Stimulated activated naive B cell treated with anti-CD40 and anti-IgM and Interleukin-4, amounts not matched to agents 10 μg/mL and 1 μg/mL and 100 μg/mL, for 72 hours (primary cell): ENCODE data around the gene SEBOX.

Experiments used
- ATAC-seq, 2 donors: fragments of 150-1000 bp; cut with Tn5 transposase; replicated peaks; 2 replicates each; pipeline ENCODE4 v1.10.0; 2021; ENCODE audit warnings: moderate library complexity in 1 of 2
- DNase-seq: peaks from one replicate; pipeline ENCODE4 v3.0.0; 2021
- H3K27ac Mint-ChIP-seq: one replicate; pipeline ENCODE4 v1.8.0; 2022; ENCODE audit warnings: mild to moderate bottlenecking, mixed read lengths
- H3K27me3 Mint-ChIP-seq, 2 donors: one replicate each; pipeline ENCODE4 v1.8.0; 2022; ENCODE audit warnings: mixed read lengths in 2 of 2
- H3K36me3 Mint-ChIP-seq, 2 donors: one replicate each; pipeline ENCODE4 v1.8.0; 2022; ENCODE audit warnings: mixed read lengths in 2 of 2, mild to moderate bottlenecking in 1 of 2
- H3K4me1 Mint-ChIP-seq, 2 donors: one replicate each; pipeline ENCODE4 v1.8.0; 2022; ENCODE audit warnings: mixed read lengths in 2 of 2, mild to moderate bottlenecking in 1 of 2
- H3K4me3 Mint-ChIP-seq, 2 donors: one replicate each; pipeline ENCODE4 v1.8.0; 2022; ENCODE audit warnings: mild to moderate bottlenecking in 2 of 2, mixed read lengths in 2 of 2, moderate library complexity in 1 of 2
- H3K9me3 Mint-ChIP-seq, 2 donors: one replicate each; pipeline ENCODE4 v1.8.0; 2022; ENCODE audit warnings: mixed read lengths in 2 of 2, mild to moderate bottlenecking in 1 of 2

SEBOX gene, protein sequence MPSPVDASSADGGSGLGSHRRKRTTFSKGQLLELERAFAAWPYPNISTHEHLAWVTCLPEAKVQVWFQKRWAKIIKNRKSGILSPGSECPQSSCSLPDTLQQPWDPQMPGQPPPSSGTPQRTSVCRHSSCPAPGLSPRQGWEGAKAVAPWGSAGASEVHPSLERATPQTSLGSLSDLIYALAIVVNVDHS

DNA sequence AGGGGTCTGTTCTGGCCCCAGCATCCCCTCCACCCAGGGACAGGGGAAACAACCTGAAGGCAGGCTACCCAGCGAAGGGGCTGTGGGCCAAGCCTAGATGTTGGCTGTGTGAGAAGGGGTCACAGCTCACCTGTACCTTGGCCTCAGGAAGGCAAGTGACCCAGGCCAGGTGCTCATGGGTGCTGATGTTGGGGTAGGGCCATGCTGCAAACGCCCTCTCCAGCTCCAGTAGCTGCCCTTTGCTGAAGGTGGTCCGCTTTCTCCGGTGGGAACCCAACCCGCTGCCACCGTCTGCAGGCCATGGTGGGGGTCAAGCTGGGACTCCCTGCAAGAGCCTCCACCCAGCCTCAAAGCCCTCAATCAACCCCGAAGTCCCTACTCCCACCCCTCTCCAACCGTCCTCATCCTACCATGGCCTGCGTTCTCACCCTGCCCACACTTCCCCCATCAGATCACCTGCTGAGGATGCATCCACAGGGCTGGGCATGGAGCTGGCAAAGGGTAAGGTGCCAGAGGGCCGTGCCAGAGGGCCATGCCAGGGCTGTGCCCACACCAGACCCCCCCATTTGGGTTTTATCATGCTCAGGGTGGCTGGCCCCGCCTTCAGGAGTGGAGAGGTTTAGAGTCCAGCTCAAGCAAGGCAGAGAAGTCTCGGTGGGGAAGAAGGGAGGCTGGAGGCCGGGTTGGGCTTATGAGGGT, at the start of gene SEBOX:
Gene SEBOX (minus strand): TSS at position 535 of the 699 bp plus-strand sequence. CDS start 48 bp downstream, at position 487.
- no peaks in the 10 kb centered on the region for H3K9me3 Mint-ChIP-seq
- H3K36me3 Mint-ChIP-seq: peaks cover 25 to 27% of the 10 kb centered on the region in 2 donors
- H3K27ac Mint-ChIP-seq: peak within 1 kb of the TSS; percentile 47
- no peaks in the 10 kb centered on the region for H3K4me1 Mint-ChIP-seq
- DNase-seq (no peak), ATAC-seq (no peak)
- H3K27me3 Mint-ChIP-seq: no peaks in the 10 kb centered on the region
- H3K4me3 Mint-ChIP-seq: no peak within 1 kb of the TSS

DNA sequence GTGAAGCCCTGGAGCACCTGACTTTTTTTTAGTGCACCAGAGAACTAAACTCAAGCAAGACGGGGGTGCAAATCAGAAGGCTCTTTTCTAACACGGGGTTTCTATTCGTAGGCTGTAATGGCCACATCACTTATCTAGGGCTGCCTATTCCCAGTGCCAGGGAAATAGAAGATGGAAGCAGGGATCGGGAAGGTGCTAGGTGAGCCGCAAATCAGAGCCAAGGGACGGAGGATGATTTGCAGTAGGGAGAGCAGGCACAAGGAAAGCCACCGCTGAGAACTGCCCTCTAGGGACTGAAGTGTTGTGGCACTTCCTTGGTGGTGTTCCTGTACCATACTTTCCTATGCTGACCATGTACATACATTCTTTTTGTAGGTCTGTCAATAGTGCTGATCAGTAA, 48.8 kb upstream of the SEBOX start:
- H3K4me3 Mint-ChIP-seq: no peak overlapping the region
- no peak for ATAC-seq

DNA sequence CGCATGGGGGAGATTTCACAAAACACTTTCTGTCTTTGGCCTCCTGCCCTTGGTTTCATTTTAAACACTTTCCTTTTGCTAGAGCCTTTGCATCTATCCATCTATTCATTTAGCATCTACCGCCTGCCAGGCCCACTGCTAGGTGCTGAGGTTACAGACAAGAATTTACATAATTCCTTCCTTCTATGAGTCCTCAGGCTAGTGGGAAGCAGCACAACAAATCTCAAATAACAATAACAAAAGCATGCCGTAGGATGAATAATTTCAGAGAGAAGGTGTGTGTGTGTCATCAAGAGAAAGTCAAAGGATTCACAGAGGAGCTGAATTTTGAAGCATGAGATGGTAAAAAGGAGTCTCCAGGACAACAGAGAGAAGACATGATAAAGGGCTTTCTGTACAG, 47.1 kb upstream of the SEBOX start:
- Mint-ChIP-seq H3K4me3 (no peak overlapping the region), H3K27me3 (peaks cover 23 to 33% of the 10 kb centered on the region in 2 donors), H3K36me3 (no peaks in the 10 kb centered on the region), H3K27ac (no peak overlapping the region), H3K4me1 (peaks cover 3 to 7% of the 10 kb centered on the region in 2 donors), H3K9me3 (no peaks in the 10 kb centered on the region)
- DNase-seq (no peak), ATAC-seq (no peak)

More for the DNA sequence above, 48.8 kb upstream of the SEBOX start:
- Mint-ChIP-seq H3K36me3 (no peaks in the 10 kb centered on the region), H3K4me1 (peaks cover 4 to 8% of the 10 kb centered on the region in 2 donors), H3K27ac (no peak overlapping the region), H3K27me3 (peaks cover 14 to 33% of the 10 kb centered on the region in 2 donors), H3K9me3 (no peaks in the 10 kb centered on the region)
- DNase-seq: no peak

DNA sequence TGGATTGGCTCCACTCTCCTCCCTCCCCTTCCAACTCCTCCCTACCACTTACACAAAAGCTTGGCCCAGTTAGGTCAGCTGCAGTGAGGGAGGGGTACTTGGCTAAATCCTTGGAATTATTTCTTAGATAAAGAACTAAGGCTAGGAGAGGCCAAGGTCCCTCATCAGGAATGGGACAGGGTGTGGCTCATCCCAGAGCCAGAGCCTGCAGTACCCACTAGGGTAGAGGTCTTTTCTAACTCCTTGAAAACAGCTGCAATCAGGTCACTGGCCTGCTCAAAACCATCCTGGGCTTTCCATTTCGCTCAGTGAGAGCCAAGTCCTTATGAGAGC, 42.9 kb upstream of the SEBOX start:
- DNase-seq (no peak), ATAC-seq (no peak)
- Mint-ChIP-seq H3K27ac (no peak overlapping the region), H3K4me1 (peaks cover 15 to 17% of the 10 kb centered on the region in 2 donors), H3K27me3 (peaks cover 10 to 14% of the 10 kb centered on the region in 2 donors), H3K36me3 (no peaks in the 10 kb centered on the region), H3K9me3 (no peaks in the 10 kb centered on the region), H3K4me3 (no peak overlapping the region)

DNA sequence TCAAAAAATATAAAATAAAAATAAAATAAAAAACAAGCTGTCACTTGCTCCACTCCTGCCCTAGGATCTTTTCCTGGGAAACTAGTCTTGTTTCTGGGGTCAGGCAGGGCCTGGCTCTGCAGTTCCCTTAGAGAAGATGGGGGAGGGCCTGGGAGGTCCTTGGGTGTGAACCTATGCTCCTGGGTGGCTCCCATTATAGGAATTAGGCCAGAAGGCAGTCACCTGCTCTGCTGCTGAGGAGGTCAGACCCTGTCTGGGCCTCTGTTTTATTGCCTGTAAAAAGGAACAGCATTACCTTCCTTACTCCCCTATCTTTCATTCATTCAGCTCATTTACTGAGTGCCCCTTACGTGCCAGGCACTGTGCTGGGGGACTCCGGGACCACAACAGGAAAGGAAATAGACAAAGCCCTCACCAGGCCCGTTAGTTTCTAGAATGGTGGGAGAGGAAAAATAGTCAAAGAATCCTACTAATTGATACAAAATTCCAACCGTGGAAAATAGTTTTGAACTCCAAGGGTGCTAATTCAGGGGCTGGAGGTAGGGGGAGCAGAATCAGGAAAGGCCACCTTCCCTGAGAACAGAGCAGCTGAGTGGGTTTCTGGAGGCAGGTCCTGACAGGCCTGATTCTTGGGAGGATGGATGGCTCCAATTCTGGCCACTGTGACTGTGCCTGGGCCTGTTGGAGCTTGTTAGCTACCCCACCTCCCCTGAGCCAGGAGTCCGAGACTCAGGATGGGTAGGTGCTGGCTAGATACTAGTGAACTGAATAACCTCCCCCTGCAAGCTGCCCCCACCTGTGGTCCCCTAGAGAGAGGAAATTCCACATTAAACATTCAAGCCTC, 42.4 kb upstream of the SEBOX start:
- no peak for ATAC-seq

DNA sequence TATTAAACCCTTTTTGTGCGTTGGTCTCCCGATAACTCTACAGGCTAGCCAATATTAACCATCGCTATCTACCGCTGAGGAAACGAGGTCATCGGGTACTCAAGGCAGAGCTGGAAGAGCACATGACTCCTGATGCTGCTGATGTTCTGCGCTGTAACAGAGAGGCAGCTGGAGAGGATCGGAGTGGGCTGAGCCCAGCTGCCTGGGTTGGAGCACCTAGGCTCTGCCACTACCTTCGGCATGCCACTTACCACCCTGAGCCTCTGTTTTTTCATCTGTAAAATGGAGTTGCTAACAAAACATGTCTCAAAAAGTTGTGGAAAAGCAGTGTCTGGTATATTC, 41.4 kb upstream of the SEBOX start:
- no peak for DNase-seq
- Mint-ChIP-seq H3K27ac (no peak overlapping the region), H3K9me3 (no peaks in the 10 kb centered on the region), H3K4me1 (peaks cover 15 to 17% of the 10 kb centered on the region in 2 donors), H3K4me3 (peak overlapping the region; percentile 81 to 88), H3K36me3 (no peaks in the 10 kb centered on the region), H3K27me3 (peaks cover 10 to 14% of the 10 kb centered on the region in 2 donors)
- peak; percentile 26 to 31 for ATAC-seq

More for the DNA sequence above, 42.4 kb upstream of the SEBOX start:
- no peak for DNase-seq
- Mint-ChIP-seq H3K36me3 (no peaks in the 10 kb centered on the region), H3K27ac (no peak overlapping the region), H3K4me1 (peaks cover 15 to 17% of the 10 kb centered on the region in 2 donors), H3K4me3 (no peak overlapping the region), H3K27me3 (peaks cover 10 to 14% of the 10 kb centered on the region in 2 donors), H3K9me3 (no peaks in the 10 kb centered on the region)

DNA sequence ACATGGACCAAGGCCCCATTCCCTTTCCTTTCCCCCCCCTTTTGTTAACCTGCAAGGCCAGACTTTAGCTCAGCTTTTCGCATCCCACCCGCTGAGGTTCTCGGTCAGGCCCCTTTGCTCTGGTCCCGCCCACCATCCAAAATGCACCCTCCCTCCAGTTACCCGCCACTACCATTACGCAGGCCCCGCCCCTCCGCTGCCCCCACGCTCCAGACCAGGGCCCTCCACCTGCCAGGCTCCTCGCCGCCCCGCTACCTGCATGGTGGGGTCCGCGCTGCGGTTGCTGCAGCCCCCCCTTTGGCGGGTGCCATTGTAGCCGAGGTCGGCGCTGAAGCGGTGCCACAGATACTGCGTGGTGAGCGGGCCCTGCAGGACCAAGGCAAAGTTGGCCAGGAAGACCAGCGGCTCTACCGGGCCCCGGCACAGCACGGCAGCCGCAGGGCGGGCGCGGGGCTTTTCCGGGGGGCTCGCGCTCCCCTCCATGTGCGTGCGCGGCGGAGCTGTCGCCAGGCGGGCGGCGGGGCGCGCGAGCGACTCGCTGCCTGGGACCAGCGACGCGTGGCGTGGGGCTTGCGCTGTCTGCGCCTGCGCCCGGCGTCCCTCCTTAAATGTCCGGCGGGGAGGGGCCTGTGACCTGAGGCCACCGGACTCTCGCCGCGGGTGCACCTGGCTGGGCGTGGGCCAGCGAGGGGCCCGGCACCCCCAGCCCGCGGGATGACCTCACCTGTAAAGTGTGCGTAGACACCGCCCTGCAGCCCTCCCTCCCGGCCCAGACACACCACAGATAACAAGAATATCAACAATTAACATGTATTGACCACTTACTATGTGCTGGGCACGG, 40.9 kb upstream of the SEBOX start, which contains the start of gene SLC46A1:
Gene SLC46A1 (minus strand): TSS at position 581 of the 841 bp plus-strand sequence. CDS start 98 bp downstream, at position 483.
- Mint-ChIP-seq H3K4me3 (peak within 1 kb of the TSS; percentile 81 to 88), H3K4me1 (peaks cover 15 to 17% of the 10 kb centered on the region in 2 donors), H3K27ac (peak within 1 kb of the TSS; percentile 59), H3K36me3 (no peaks in the 10 kb centered on the region), H3K9me3 (no peaks in the 10 kb centered on the region), H3K27me3 (peaks cover 10 to 14% of the 10 kb centered on the region in 2 donors)
- ATAC-seq (peak; percentile 86 to 87), DNase-seq (peak; percentile 29)

DNA sequence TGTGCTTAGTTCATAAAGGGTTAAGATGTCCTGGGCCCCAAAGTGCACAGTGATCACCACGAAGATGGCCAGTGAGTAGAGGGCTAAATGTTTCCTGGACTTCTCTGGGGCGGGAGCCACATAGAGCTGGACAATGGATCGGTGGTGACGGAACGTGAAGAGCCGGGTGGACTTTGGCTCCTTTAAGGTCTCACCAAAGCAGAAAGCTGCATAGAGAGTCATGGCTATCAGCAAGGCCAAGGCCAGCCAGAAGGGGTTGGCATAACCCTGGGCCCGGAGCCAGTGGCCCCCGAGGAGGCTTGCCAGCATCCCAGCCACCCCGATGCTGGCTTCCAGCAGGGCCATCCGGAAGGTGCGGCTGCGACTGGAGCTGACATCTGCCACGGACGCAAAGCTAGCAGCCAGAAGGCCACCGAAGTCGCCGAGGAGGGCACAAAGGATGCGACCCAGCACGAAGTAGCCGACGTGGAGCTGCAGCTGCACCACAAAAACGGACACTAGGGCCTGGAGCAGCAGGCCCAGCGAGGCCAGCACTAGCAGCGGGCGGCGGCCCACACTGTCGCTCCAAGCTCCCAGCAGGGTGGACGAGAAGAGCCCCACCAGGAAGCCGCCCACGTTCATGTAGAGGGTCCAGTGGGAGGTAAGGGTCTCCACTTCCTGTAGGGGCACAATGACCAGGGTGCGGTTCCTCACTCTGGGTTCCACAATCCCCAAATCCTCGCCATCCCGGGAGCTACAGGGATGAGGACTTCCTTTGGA, 40.0 kb upstream of the SEBOX start:
- ATAC-seq (no peak), DNase-seq (no peak)
- Mint-ChIP-seq H3K4me3 (peak overlapping the region; percentile 81 to 88), H3K27me3 (peaks cover 10 to 14% of the 10 kb centered on the region in 2 donors), H3K27ac (no peak overlapping the region), H3K36me3 (no peaks in the 10 kb centered on the region), H3K4me1 (peaks cover 15 to 17% of the 10 kb centered on the region in 2 donors), H3K9me3 (no peaks in the 10 kb centered on the region)

DNA sequence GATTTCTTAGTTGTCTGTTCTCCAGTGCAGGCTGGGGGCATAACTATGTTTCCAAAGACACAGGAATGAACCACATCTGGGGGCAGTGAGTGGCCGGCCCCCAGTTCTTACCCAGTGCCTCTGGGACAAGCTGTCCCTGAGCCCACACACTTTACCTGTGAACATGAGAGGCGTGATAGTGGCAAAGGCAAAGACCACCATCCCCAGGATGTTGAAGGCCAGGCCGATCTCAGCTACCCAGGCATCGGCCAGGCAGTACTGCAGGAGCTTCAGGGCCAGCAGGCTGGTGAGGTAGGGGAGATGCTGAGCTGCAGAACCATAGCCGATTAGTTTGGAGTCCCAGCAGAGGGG, 39.4 kb upstream of the SEBOX start:
- Mint-ChIP-seq H3K4me3 (peak overlapping the region in 1 of 2 donors; percentile 5), H3K27me3 (peaks cover 10 to 14% of the 10 kb centered on the region in 2 donors), H3K27ac (no peak overlapping the region), H3K4me1 (peaks cover 15 to 17% of the 10 kb centered on the region in 2 donors), H3K36me3 (peaks cover 0 to 2% of the 10 kb centered on the region in 2 donors), H3K9me3 (no peaks in the 10 kb centered on the region)
- DNase-seq: no peak
- ATAC-seq: no peak

DNA sequence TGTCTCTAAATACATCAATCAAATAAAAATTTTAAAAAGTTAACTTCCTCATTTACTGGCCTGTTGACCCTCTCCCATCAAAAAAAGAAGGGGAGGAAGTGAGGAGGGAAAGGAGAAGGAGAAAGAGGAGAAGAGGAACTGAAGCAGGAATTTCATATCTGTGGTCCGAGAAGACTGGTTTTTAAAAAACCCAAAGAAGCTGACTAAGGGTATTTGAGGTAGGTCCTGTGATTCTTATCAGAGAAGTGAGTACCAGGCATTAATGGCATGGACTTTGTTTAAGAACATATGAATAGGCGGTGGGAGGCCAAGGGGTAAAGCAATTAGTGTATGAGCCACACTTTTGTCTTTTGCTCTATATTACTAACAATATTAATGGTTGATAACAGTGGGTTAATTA, 39.0 kb upstream of the SEBOX start:
- no peaks in the 10 kb centered on the region for H3K9me3 Mint-ChIP-seq
- DNase-seq (no peak), ATAC-seq (no peak)
- H3K36me3 Mint-ChIP-seq: peaks cover 0 to 2% of the 10 kb centered on the region in 2 donors
- H3K27me3 Mint-ChIP-seq: peaks cover 10 to 14% of the 10 kb centered on the region in 2 donors
- no peak overlapping the region for H3K4me3 Mint-ChIP-seq
- peaks cover 15 to 17% of the 10 kb centered on the region in 2 donors for H3K4me1 Mint-ChIP-seq
- H3K27ac Mint-ChIP-seq: no peak overlapping the region

DNA sequence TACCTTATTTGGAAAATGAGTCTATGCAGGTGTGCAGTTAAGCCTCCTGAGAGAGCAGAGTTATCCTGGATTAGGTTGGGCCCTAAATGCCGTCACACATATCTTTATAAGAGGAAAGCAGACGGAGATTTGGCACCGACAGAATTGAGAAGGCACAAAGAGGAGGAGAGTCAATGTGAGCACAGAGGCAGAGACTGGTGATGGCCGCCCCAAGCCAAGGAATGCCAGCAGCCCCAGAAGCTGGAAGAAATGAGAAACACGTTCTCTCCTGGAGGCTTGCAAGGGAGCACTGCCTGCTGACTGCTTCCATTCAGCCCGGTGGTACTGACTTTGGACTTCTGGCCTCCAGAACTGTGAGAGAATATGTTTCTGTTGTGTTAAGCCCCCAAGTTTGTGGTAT, 37.8 kb upstream of the SEBOX start:
- DNase-seq (no peak), ATAC-seq (no peak)
- H3K27me3 Mint-ChIP-seq: peaks cover 3 to 7% of the 10 kb centered on the region in 2 donors
- H3K36me3 Mint-ChIP-seq: peaks cover 5 to 7% of the 10 kb centered on the region in 2 donors
- H3K4me1 Mint-ChIP-seq: peaks cover 23 to 27% of the 10 kb centered on the region in 2 donors
- no peaks in the 10 kb centered on the region for H3K9me3 Mint-ChIP-seq
- H3K27ac Mint-ChIP-seq: no peak overlapping the region
- H3K4me3 Mint-ChIP-seq: no peak overlapping the region

DNA sequence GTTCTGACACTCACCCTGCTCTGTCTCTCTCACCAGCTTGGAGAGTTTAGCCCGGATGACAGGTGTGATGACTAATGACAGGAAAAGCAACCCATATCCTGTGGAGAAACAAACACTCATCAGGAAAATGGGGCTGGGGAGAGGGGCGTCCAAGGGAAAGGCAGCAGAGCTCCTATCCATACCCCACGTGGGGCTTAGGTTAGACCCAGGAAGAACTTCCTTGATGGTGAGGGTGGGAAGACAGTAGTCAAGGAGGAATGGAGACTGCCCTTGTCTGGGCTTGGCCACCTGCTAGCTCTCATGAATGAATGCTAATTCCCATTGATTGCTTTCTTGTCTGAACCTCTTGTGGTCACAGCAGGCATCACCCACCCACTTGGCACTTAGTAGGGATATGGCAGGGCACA, 37.2 kb upstream of the SEBOX start:
- H3K4me3 Mint-ChIP-seq: no peak overlapping the region
- peaks cover 24 to 29% of the 10 kb centered on the region in 2 donors for H3K4me1 Mint-ChIP-seq
- peaks cover under 1 to 2% of the 10 kb centered on the region in 2 donors for H3K27me3 Mint-ChIP-seq
- H3K27ac Mint-ChIP-seq: peak overlapping the region; percentile 28
- DNase-seq (no peak), ATAC-seq (no peak)
- H3K36me3 Mint-ChIP-seq: peaks cover 12 to 13% of the 10 kb centered on the region in 2 donors
- H3K9me3 Mint-ChIP-seq: no peaks in the 10 kb centered on the region

DNA sequence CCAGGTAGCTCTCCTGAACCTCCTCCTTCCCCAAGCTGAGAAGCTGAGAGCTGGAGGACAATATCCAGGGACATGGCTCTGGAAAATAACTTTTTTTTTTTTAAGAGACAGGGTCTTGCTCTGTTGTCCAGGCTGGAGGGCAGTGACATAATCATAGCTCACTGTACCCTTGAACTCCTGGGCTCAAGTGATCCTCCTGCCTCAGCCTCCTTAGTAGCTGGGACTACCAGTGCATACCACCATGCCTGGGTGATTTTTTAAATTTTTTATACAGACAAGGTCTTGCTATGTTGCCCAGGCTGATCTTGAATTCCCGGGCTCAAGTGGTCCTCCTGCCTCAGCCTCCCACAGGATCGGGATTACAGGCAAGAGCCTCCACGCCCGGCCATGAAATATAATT, 34.8 kb upstream of the SEBOX start:
- peaks cover 17 to 21% of the 10 kb centered on the region in 2 donors for H3K4me1 Mint-ChIP-seq
- H3K36me3 Mint-ChIP-seq: peaks cover 17 to 20% of the 10 kb centered on the region in 2 donors
- no peak for ATAC-seq
- no peaks in the 10 kb centered on the region for H3K9me3 Mint-ChIP-seq
- no peak overlapping the region for H3K4me3 Mint-ChIP-seq
- no peak overlapping the region for H3K27ac Mint-ChIP-seq
- no peak for DNase-seq
- H3K27me3 Mint-ChIP-seq: no peaks in the 10 kb centered on the region
